22Rv1 (cell line): ENCODE data around the gene DDA1.

Experiments used
- H3K27ac ChIP-seq: fragments of 450-650 bp; 2 replicates; pipeline ENCODE4 v1.5.1; 2017
- ZFX ChIP-seq: fragments of 450-650 bp; IDR thresholded peaks from 2 replicates; pipeline ENCODE4 v1.6.1; 2017; ENCODE audit warnings: antibody characterized with exemption, borderline replicate concordance
- TF ChIP-seq, protein P1 (sequence below): fragments of 450-650 bp; IDR thresholded peaks from 2 replicates; pipeline ENCODE4 v1.5.1; 2017; ENCODE audit warnings: mild to moderate bottlenecking

The DDA1 gene

GRCh38 chr19:17309198-17309964 lies at the start of gene DDA1:
TSS of gene DDA1 (plus strand) at chr19:17309563. CDS start at chr19:17309655, 92 bp downstream.
- no peak for TF ChIP-seq ZFX
- TF ChIP-seq, protein P1, sequence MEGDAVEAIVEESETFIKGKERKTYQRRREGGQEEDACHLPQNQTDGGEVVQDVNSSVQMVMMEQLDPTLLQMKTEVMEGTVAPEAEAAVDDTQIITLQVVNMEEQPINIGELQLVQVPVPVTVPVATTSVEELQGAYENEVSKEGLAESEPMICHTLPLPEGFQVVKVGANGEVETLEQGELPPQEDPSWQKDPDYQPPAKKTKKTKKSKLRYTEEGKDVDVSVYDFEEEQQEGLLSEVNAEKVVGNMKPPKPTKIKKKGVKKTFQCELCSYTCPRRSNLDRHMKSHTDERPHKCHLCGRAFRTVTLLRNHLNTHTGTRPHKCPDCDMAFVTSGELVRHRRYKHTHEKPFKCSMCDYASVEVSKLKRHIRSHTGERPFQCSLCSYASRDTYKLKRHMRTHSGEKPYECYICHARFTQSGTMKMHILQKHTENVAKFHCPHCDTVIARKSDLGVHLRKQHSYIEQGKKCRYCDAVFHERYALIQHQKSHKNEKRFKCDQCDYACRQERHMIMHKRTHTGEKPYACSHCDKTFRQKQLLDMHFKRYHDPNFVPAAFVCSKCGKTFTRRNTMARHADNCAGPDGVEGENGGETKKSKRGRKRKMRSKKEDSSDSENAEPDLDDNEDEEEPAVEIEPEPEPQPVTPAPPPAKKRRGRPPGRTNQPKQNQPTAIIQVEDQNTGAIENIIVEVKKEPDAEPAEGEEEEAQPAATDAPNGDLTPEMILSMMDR = no peak
- H3K27ac ChIP-seq = peak within 1 kb of the TSS; percentile 74

- H3K27ac ChIP-seq = no peak overlapping the region
- no peak for TF ChIP-seq ZFX
Measured at GRCh38 chr19:17259934-17260333, 49.4 kb upstream of the DDA1 start.

GRCh38 chr19:17260842-17261325 lies 48.5 kb upstream of the DDA1 start:
- peak overlapping the region; percentile 32; the same call in 1 of the 2 replicates for H3K27ac ChIP-seq
- TF ChIP-seq, protein P1 = peak; percentile 97
- TF ChIP-seq ZFX = no peak

DNA sequence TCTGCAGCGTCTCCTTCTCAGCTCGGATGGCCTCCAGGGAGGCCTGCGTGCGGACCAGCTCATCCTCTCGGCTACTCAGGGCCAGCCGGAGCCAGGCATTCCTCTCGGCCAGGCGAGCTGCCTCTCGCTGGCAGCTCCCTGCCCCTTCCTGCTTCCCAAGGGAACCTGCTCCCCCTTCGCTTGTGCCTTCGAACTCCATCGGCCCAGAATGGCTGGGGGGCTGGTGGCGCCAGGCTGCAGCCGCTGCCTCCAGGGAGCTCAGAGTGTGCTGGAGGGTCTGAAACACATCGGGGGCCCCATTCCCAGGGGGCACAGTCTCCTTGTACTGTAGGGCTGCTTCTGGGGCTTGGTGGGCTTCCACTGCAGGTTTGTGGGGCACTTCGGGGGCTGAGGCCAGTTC lies 46.8 kb upstream of the DDA1 start:
- no peak for TF ChIP-seq ZFX
- TF ChIP-seq, protein P1 = no peak
- no peak overlapping the region for H3K27ac ChIP-seq

GRCh38 chr19:17263712-17264640 lies 45.4 kb upstream of the DDA1 start:
- TF ChIP-seq, protein P1 = no peak
- no peak for TF ChIP-seq ZFX
- no peak overlapping the region for H3K27ac ChIP-seq

DNA sequence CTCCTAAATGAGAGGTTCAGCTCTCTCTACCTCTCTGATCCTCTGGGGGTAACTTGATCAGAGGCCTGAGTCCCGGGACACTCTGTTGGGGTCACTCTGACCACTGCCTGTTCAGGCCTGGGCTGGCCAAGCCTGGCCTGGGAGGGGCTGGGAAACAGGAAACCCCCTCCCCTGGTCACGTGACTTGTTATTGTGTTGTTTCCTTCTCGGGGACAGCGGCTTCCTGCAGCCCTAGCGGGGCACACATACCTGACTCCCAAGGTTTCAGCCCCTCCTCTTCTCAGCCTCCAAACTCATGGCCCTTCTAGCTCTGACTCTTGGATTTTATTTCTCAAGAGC lies 44.8 kb upstream of the DDA1 start, which contains the start of gene USHBP1:
Gene USHBP1 (minus strand): TSS at position 105 of the 339 bp plus-strand sequence. CDS start 446 bp downstream, outside the sequence.
- TF ChIP-seq, protein P1 = no peak
- H3K27ac ChIP-seq = no peak within 1 kb of the TSS

DNA sequence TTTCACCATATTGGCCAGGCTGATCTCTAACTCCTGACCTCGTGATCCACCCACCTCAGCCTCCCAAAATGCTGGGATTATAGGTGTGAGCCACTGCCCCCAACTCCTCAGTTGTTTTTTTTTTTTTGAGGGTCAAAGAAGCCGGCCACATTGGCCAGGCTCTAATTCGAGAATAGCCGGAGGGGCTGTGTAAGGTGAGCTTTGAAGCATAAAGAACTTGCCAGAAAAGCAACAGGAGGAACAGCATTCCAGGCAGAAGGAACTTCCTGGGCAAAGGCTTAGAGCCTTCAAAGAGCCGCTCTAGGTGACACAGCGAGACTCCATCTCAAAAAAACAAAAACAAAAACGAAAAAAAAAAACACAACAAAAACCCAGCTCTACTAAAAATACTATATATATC lies 43.3 kb upstream of the DDA1 start:
- peak overlapping the region; percentile 57 for H3K27ac ChIP-seq
- TF ChIP-seq, protein P1 = no peak
- no peak for TF ChIP-seq ZFX
